Stimulated activated CD8-positive, alpha-beta memory T cell treated with anti-CD3 and anti-CD28 coated beads, Interleukin-15, amount 100 ng/mL, for 4 hours (primary cell): ENCODE measurements around the gene CPNE7.
"Not testable (repeated sequence)": the region's sequence is repeated elsewhere in the genome, so short reads cannot be mapped to it uniquely, and the experiment has no call there.

ENCODE experiments used
- DNase-seq, 2 donors: peaks; one replicate each; pipeline ENCODE4 v3.0.0-alpha.2; 2020; ENCODE audit warnings: low read depth in 2 of 2

The CPNE7 gene

GRCh38 chr16:89565506-89566372, 9.8 kb upstream of the CPNE7 start:
- DNase-seq, result peak in 1 of 2 donors; percentile 16

- DNase-seq, result no peak
Measured at GRCh38 chr16:89567656-89568594, 7.6 kb upstream of the CPNE7 start.

- DNase-seq, result no peak
Measured at GRCh38 chr16:89569506-89570341, 5.8 kb upstream of the CPNE7 start.

GRCh38 chr16:89570342-89570923, 5.1 kb upstream of the CPNE7 start:
- DNase-seq, result no peak

GRCh38 chr16:89570983-89571598, 4.5 kb upstream of the CPNE7 start:
- DNase-seq, result not testable (repeated sequence)

- DNase-seq, result no peak
Measured at GRCh38 chr16:89571636-89572035, 3.9 kb upstream of the CPNE7 start.

DNA sequence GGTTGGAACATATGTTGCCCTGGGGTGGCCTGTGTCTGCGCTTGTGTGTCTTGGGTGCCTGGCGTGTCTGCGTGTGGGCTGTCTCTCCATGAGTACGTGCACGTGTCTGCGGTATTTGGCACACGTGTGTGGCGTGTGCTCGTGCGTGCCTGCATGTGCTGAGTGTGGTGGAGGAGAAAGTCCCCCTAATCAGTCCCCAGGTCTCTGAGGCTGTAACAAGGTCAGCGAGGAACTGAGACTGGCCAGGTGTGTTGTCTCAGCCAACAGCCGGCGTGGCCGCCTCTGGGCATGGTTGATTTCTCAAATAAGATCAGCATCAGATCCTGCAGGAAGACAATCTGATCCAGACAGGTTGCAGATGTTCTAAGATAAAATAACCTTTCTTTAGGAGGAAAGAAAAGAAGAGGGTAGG, 3.5 kb upstream of the CPNE7 start:
- no peak for DNase-seq

- no peak for DNase-seq
Measured at GRCh38 chr16:89572485-89573205, 2.9 kb upstream of the CPNE7 start.

DNA sequence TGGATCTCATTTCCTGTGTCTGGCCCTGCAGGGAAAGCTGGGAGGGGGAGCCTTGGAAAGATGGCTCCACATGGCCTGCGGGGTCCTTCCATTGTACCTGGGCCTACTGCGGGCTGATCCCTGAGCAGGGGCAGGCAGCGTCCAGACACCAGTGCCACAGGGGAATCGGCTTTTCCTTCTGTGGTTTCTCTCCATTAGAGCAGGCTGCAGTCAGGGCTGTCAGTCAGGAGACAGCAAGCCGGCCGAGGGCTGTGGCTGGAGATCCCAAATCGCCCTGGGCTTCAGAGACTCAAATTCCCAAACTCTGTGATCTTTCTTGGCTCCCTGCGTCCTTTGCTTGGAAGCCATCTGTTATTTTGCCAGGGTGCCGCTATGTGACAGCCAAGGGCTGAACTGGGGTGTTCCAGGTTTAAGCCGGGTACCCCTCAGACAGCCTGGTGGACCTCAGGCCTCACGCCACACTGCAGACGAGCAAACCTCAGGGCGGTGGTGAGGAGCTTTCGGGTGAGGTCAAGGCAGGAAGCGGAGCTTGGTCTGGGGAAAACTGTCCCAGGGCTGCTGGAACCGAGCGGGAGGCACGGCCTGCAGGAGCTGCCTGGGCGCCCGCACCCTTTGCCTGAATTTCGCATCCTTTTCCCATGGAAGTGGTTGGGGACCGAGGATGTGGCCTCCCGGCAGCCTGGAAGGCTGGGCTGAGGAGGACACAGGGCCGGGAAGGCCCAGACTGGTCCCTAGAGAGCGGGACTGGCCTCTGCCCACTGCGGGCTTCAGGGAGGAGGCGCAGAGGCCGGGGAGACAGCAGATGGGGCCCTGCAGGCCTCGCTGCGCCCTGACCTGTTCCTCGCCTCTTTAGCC, 1.5 kb upstream of the CPNE7 start:
- no peak for DNase-seq

DNA sequence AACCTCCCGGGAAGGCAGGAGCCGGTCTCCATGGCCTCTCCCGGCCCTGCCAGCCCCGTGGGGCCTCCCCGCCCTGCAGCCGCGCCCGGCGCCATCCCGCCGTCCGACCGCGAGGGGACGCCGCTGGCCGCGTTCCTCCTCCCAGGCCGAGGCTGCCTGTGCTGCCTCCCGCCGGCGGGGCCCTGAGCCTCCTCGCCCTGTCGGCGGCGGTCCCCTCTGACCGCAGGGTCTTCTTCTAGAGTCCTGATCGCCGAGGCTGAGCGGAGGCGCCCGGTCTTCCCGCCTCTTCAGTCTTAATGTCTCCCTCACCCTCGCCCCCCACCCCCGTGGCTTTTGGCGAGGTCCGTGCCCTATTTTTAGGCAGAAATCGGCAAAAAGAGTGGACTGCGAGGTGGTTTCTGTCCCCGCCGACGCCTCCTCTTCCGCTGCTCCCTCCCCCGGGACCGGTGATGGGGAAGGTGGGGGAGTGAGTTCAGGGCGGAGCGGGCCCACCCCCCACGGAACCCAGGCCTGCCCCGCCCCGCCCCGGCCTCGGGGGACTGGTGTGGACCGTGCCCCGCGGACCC, 794 bp upstream of the CPNE7 start:
- DNase-seq, result no peak

- no peak for DNase-seq
Measured at GRCh38 chr16:89576153-89577054, 846 bp downstream of the CPNE7 start.

DNA sequence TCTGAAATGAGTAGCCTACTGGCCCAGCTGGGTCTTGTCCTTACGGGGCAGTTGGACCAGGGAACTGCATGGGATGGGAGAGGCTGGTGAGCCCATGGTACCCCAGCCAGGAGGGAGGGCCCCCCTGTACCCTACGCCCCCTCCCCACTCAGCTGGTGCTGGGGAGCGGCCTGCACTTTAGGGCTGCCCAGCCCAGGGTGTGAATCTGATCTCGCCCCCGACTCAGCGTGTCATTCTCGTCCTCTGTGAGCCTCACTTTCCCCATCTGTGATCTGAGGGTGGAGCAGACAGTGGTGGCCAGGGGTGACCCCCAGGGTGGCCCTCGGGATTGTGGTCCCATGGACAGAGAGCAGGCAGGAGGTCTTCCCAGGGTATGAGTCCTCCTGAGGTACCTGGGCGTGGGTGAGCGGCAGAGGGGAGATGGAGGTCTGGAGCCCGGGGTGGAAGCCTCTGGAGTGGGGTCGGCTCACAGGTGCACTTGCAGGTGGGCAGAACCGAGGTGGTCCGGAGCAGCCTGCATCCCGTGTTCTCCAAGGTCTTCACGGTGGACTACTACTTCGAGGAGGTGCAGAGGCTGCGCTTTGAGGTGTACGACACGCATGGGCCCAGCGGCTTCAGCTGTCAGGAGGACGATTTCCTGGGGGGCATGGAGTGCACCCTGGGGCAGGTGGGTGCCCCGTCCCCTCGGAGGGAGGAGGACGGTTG, 1.6 kb downstream of the CPNE7 start:
- no peak for DNase-seq

DNA sequence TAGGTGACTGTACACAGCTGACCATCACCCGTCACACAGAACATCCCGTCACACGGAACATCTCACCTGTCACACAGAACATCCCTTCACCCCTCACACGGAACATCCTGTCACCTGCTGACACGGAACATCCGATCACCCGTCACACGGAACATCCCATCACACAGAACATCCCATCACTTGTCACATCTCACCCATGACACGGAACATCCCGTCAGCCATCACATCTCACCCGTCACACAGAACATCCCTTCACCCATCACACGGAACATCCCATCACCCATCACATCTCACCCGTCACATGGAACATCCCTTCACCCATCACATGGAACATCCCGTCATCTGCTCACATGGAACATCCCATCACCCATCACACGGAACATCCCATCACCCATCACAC, 3.8 kb downstream of the CPNE7 start:
- DNase-seq, result no peak

GRCh38 chr16:89581045-89581695, 5.6 kb downstream of the CPNE7 start:
- DNase-seq, result no peak

- DNase-seq, result no peak
Measured at GRCh38 chr16:89581861-89582563, 6.5 kb downstream of the CPNE7 start.

DNA sequence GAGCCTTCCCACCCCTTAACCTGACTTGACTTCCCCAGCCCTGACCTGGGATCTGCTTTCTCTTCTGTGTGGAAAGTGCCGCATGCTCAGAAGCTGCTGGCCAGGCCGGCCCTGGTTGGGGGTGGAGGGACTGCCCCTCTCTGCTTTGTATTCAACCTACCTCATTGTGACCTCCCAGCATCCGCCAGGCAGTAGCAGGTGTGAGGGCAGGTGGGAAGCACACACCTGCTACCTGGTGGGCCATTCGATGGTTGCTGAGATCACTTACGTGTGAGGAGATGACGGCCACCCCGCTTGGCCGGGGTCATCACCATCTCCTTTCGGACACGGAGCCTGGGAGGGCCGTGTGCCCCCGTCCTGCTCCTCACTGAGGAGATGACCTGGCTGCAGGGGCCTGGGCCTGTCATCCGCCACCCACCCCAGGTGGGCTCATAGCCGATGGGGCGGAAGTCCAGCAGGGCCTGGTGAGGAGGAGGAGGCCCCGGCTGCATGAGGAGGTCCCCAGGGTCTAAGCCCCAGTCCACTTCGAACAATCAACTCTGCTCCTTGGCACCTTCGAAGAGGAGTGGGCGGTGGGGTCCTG, 7.1 kb downstream of the CPNE7 start:
- DNase-seq, result no peak
